ENCODE results near the gene GPSM1. TPM values are rescaled to one million over a fixed set of nuclear protein-coding genes. Genes with fewer than 3 reads are reported as not detected.
A peak's percentile ranks its signal among the peaks of the same experiment; 100 is the strongest.

Gene GPSM1
- total and polyA plus RNA-seq, 2 experiments from 2014 or later, result 58.5 to 116 TPM

DNA sequence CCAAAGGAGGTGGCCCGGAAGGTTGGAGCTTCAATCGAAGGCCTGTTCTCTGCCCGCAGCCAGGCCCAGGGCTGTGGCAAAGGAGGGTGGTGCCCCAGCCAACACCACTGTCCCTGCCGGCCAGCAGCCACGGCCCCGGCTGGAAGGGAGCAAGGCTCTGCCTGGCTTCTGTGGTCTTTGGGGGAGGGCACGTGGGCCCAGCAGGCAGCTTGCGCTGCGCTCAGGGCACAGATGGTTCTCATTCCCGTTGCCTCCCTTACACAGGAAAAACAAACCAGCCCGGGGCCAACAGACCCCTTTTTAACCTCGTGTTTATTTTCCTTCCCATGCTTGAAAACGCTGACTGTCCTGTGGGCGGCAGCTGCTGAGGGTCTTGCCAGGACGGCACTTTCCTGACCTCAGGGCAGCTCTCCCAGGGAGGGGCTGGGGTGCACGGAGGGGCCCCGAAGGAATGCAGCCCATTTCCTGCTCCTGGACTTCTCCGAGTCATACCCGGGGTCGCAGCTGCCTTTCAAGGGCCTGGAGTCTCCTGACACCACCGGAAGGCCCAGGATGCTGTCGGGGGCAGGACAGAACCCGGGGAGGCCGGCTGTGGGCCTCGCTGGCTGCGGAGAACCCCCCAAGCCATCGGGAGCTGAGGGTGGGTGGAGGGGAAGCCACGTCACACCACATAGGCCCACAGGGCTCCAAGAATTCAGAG is 1.1 kb upstream of the GPSM1 start:
- Histone ChIP-seq H3K36me3 (no peaks in the 10 kb centered on the region), H3K27me3 (no peaks in the 10 kb centered on the region), H3K27ac (peak overlapping the region; percentile 54), H3K4me3 (no peak overlapping the region), H3K4me1 (ENCODE audit: low read depth) (peaks cover 41% of the 10 kb centered on the region), H3K9me3 (ENCODE audit: low read depth) (no peaks in the 10 kb centered on the region)
- TF ChIP-seq, protein P1, sequence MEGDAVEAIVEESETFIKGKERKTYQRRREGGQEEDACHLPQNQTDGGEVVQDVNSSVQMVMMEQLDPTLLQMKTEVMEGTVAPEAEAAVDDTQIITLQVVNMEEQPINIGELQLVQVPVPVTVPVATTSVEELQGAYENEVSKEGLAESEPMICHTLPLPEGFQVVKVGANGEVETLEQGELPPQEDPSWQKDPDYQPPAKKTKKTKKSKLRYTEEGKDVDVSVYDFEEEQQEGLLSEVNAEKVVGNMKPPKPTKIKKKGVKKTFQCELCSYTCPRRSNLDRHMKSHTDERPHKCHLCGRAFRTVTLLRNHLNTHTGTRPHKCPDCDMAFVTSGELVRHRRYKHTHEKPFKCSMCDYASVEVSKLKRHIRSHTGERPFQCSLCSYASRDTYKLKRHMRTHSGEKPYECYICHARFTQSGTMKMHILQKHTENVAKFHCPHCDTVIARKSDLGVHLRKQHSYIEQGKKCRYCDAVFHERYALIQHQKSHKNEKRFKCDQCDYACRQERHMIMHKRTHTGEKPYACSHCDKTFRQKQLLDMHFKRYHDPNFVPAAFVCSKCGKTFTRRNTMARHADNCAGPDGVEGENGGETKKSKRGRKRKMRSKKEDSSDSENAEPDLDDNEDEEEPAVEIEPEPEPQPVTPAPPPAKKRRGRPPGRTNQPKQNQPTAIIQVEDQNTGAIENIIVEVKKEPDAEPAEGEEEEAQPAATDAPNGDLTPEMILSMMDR (IDR thresholded peaks at IDR 0.05; ENCODE audit: low read depth, low read length), result no peak
- peak; percentile 21 to 74 for DNase-seq (ENCODE audit: low read depth in 1 of 2, low spot score in 1 of 2)

DNA sequence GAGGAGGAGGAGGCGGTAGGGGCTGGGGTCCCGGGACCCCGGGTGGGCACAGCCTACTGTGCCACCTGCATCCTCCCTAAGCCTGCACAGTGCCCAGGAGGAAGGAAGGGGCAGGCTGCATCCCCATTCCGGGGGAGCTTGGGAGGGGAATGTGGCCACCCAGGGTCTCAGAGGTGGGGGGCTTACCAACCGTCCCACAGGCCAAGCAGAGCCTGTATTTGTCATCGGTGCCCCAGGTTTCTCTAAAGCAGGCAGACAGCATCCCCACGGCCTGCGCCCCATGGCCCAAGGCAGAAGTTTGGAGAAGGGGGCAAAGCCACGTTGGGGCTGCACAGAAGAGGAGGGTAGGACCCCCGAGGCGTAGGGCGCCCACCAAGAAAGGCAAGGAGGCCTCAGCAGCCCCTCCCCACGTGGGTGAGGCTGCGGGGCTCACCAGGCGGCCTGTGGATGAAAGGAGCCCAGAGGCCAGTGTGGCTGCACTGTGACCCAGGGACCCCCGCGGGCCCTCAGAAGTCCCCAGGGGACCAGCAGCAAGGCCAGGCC is 507 bp upstream of the GPSM1 start:
- Histone ChIP-seq H3K27ac (peak overlapping the region; percentile 54), H3K4me3 (peak overlapping the region; percentile 81), H3K4me1 (ENCODE audit: low read depth) (peaks cover 41% of the 10 kb centered on the region), H3K36me3 (no peaks in the 10 kb centered on the region), H3K9me3 (ENCODE audit: low read depth) (no peaks in the 10 kb centered on the region), H3K27me3 (no peaks in the 10 kb centered on the region)
- TF ChIP-seq, protein P1 (IDR thresholded peaks at IDR 0.05; ENCODE audit: low read depth, low read length), result no peak
- peak in 1 of 2 donors; percentile 6 for DNase-seq (ENCODE audit: low read depth in 1 of 2, low spot score in 1 of 2)

DNA sequence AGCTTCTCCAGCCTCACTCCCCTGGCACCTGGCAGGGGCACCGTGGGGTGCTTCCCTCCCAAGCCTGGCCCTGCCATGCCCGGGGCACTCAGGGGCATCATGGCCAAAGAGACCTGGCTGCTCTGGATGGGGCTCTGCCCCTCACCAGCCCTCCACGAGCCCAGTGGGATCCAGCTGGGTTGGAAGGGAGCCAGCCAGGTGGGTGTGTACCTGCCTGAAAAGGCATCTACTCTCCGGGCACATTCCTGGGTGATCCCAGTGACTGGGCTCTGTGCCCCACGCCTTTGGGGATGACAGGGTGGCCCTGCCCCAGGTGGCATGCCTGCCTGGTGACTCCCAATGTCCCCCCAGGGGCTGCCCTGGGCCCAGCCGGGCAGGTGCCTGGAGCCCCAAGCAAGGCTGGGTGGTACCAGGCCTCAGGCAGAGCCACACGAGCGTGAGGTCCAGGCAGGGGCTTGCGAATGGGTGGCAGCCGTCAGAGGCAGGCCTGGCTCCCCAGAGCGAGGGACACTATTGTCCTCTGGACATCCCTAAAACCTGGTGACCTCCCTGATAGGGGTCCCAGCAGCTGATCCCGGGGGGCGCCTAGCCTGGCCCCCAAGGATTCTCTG is 777 bp downstream of the GPSM1 start:
- Histone ChIP-seq H3K27ac (peak overlapping the region; percentile 78), H3K4me3 (peak overlapping the region; percentile 81)

DNA sequence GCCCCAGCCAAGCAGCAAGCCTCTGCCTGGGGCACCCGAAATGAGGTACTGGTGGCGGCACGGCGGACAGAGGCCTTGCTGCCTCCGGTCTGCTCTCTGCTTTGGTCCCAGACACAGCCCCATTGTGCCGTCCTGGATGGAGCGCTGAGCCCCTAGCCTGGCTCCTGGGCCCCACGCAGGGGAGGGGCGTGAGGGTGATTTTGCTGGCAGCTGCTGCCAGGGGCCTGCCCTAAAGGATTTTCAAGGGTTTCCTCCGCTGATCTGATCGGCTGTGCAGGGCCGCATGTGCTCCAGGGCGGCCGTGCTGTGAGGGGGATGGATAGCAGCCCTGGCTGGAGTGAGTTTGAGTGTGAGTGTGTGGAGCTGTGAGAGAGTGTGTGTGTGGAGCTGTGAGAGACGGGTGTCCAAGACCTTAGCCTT is 1.3 kb downstream of the GPSM1 start:
- DNase-seq (ENCODE audit: low read depth in 1 of 2, low spot score in 1 of 2), result peak; percentile 68 to 83
- no peaks in the 10 kb centered on the region for H3K9me3 ChIP-seq (ENCODE audit: low read depth)
- no peaks in the 10 kb centered on the region for H3K27me3 ChIP-seq
- peak overlapping the region; percentile 78 for H3K27ac ChIP-seq
- peak overlapping the region; percentile 81 for H3K4me3 ChIP-seq
- peaks cover 41% of the 10 kb centered on the region for H3K4me1 ChIP-seq (ENCODE audit: low read depth)
- TF ChIP-seq, protein P1 (IDR thresholded peaks at IDR 0.05; ENCODE audit: low read depth, low read length), result no peak
- no peaks in the 10 kb centered on the region for H3K36me3 ChIP-seq

More for the DNA sequence above, 777 bp downstream of the GPSM1 start:
- Histone ChIP-seq H3K36me3 (no peaks in the 10 kb centered on the region), H3K9me3 (ENCODE audit: low read depth) (no peaks in the 10 kb centered on the region), H3K27me3 (no peaks in the 10 kb centered on the region), H3K4me1 (ENCODE audit: low read depth) (peaks cover 41% of the 10 kb centered on the region)
- DNase-seq (ENCODE audit: low read depth in 1 of 2, low spot score in 1 of 2), result peak in 1 of 2 donors; percentile 24
- TF ChIP-seq, protein P1 (IDR thresholded peaks at IDR 0.05; ENCODE audit: low read depth, low read length), result no peak

DNA sequence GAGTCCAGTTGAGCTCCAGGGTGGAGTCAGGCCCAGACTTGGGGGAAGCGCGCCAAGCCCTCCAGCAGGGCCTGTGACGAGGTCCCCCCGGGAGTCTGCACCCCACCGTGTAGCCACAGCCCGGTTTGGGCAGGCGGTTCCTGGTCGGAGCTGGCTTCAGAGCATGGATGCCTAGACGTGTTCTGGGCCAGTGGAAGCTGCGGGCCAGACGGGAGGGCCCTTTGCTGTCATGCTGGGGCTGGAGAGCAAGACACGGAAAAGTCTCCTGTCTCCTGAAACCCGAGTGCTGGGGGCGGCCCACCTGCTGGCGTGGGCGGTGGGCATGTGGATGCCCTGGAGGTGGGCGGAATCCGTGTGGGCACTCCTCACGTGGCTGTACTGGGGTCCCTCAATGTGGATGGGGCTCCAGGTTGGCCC is 1.9 kb downstream of the GPSM1 start:
- H3K9me3 ChIP-seq (ENCODE audit: low read depth), result no peaks in the 10 kb centered on the region
- H3K36me3 ChIP-seq, result no peaks in the 10 kb centered on the region
- peak overlapping the region; percentile 78 for H3K27ac ChIP-seq
- TF ChIP-seq, protein P1 (IDR thresholded peaks at IDR 0.05; ENCODE audit: low read depth, low read length), result no peak
- H3K4me3 ChIP-seq, result peak overlapping the region; percentile 81
- H3K27me3 ChIP-seq, result no peaks in the 10 kb centered on the region
- DNase-seq (ENCODE audit: low read depth in 1 of 2, low spot score in 1 of 2), result peak in 1 of 2 donors; percentile 7
- H3K4me1 ChIP-seq (ENCODE audit: low read depth), result peaks cover 40% of the 10 kb centered on the region
